Endodermal cell (in vitro differentiated cells): ENCODE results near the gene HYAL2. TPM values are rescaled to one million over a fixed set of nuclear protein-coding genes. Genes with fewer than 3 reads are reported as not detected.

Experiments used
- DNase-seq: peaks from one replicate; pipeline ENCODE4 v3.0.0-alpha.2; 2017
- H3K27ac ChIP-seq: 2 replicates; pipeline ENCODE4 v1.5.1; 2013; ENCODE audit warnings: mild to moderate bottlenecking, low read depth, low read length, moderate library complexity
- H3K27me3 ChIP-seq: 2 replicates; pipeline ENCODE4 v1.6.1; 2013; ENCODE audit warnings: mild to moderate bottlenecking, low read length, moderate library complexity; ENCODE audit not compliant: insufficient read depth, control insufficient read depth, poor library complexity, severe bottlenecking
- H3K36me3 ChIP-seq: 2 replicates; pipeline ENCODE4 v1.7.0; 2013; ENCODE audit warnings: mild to moderate bottlenecking, low read length, moderate library complexity; ENCODE audit not compliant: control insufficient read depth, insufficient read depth
- H3K4me1 ChIP-seq: one replicate; pipeline ENCODE4 v1.7.0; 2013; ENCODE audit warnings: low read length; ENCODE audit not compliant: control insufficient read depth, insufficient read depth
- H3K4me3 ChIP-seq: 2 replicates; pipeline ENCODE4 v1.5.1; 2013; ENCODE audit warnings: mild to moderate bottlenecking, low read length, moderate library complexity
- H3K9ac ChIP-seq: 2 replicates; pipeline ENCODE4 v1.6.1; 2013; ENCODE audit warnings: mild to moderate bottlenecking, low read length, moderate library complexity; ENCODE audit not compliant: poor library complexity, severe bottlenecking; ENCODE audit errors: extremely low read depth
- H3K9me3 ChIP-seq: 2 replicates; pipeline ENCODE4 v1.6.1; 2013; ENCODE audit warnings: mild to moderate bottlenecking, low read length, moderate library complexity; ENCODE audit not compliant: control insufficient read depth
- H3K27ac Mint-ChIP-seq: 2 replicates; pipeline ENCODE4 v1.8.0; 2020; ENCODE audit warnings: mixed read lengths
- H3K27me3 Mint-ChIP-seq: 2 replicates; pipeline ENCODE4 v1.8.0; 2021; ENCODE audit warnings: mild to moderate bottlenecking, mixed read lengths; ENCODE audit not compliant: insufficient read depth
- H3K36me3 Mint-ChIP-seq: 2 replicates; pipeline ENCODE4 v1.8.0; 2020; ENCODE audit warnings: low read depth, mixed read lengths
- H3K4me1 Mint-ChIP-seq: 2 replicates; pipeline ENCODE4 v1.8.0; 2020; ENCODE audit warnings: mixed read lengths
- H3K4me3 Mint-ChIP-seq: 2 replicates; pipeline ENCODE4 v1.8.0; 2020; ENCODE audit warnings: mild to moderate bottlenecking, moderate library complexity, mixed read lengths
- H3K9me3 Mint-ChIP-seq: 2 replicates; pipeline ENCODE4 v1.8.0; 2020; ENCODE audit warnings: mild to moderate bottlenecking, mixed read lengths
- WGBS, 2 experiments: methylation state at CpG; one replicate each; pipeline versions ENCODE4 v1.1.5 to v1.1.7; 2013; ENCODE audit warnings: missing lambda C conversion rate in 2 of 2, mixed read lengths in 1 of 2; ENCODE audit not compliant: insufficient coverage in 1 of 2, insufficient read length in 1 of 2; 5-methylcytosine and 5-hydroxymethylcytosine counted together
- total RNA-seq, 2 donors: library from RNA; stranded (reverse); fragmentation: NEBNext Ultra II Directional in 1 of 2; extraction: Animal tissue kit (Norgen Biotek cat#: 25700) in 1 of 2; gene quantifications; 2 replicates in 1 of 2; 3 replicates in 1 of 2; pipeline ENCODE4 v1.2.1, GENCODE V29; 2021
- TF ChIP-seq, protein P1 (sequence below): fragments of 200-600 bp; sonication (generic); conservative IDR thresholded peaks from 2 replicates; pipeline ENCODE4 v1.5.0; 2021; ENCODE audit warnings: antibody characterized with exemption, mild to moderate bottlenecking

The HYAL2 gene
- total RNA-seq, 2 donors from 2014 or later, result 55.3 to 61.1 TPM

- Mint-ChIP-seq H3K36me3 (no peaks in the 10 kb centered on the region), H3K4me1 (peaks cover 10% of the 10 kb centered on the region), H3K4me3 (no peak within 1 kb of the TSS), H3K27me3 (peaks cover 60% of the 10 kb centered on the region), H3K27ac (no peak within 1 kb of the TSS), H3K9me3 (peaks cover 7% of the 10 kb centered on the region)
- peaks cover 29% of the 10 kb centered on the region for H3K27me3 ChIP-seq
- H3K9me3 ChIP-seq, result no peaks in the 10 kb centered on the region
- DNase-seq, result no peak
- 76 to 88% methylated on average over 2 of the region's 2 CpGs for WGBS, 2 experiments
- peak within 1 kb of the TSS; percentile 32 for H3K27ac ChIP-seq
- no peak within 1 kb of the TSS for H3K9ac ChIP-seq
- no peak within 1 kb of the TSS for H3K4me3 ChIP-seq
- H3K36me3 ChIP-seq, result no peaks in the 10 kb centered on the region
- H3K4me1 ChIP-seq, result no peaks in the 10 kb centered on the region
- TF ChIP-seq, protein P1, sequence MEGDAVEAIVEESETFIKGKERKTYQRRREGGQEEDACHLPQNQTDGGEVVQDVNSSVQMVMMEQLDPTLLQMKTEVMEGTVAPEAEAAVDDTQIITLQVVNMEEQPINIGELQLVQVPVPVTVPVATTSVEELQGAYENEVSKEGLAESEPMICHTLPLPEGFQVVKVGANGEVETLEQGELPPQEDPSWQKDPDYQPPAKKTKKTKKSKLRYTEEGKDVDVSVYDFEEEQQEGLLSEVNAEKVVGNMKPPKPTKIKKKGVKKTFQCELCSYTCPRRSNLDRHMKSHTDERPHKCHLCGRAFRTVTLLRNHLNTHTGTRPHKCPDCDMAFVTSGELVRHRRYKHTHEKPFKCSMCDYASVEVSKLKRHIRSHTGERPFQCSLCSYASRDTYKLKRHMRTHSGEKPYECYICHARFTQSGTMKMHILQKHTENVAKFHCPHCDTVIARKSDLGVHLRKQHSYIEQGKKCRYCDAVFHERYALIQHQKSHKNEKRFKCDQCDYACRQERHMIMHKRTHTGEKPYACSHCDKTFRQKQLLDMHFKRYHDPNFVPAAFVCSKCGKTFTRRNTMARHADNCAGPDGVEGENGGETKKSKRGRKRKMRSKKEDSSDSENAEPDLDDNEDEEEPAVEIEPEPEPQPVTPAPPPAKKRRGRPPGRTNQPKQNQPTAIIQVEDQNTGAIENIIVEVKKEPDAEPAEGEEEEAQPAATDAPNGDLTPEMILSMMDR, result no peak
These were observed 43.7 kb downstream of the HYAL2 start, which contains the start of gene LSMEM2 for GRCh38 chr3:50278880-50279224. Gene LSMEM2 (plus strand): TSS chr3:50279087. CDS start chr3:50279114, 27 bp downstream.

DNA sequence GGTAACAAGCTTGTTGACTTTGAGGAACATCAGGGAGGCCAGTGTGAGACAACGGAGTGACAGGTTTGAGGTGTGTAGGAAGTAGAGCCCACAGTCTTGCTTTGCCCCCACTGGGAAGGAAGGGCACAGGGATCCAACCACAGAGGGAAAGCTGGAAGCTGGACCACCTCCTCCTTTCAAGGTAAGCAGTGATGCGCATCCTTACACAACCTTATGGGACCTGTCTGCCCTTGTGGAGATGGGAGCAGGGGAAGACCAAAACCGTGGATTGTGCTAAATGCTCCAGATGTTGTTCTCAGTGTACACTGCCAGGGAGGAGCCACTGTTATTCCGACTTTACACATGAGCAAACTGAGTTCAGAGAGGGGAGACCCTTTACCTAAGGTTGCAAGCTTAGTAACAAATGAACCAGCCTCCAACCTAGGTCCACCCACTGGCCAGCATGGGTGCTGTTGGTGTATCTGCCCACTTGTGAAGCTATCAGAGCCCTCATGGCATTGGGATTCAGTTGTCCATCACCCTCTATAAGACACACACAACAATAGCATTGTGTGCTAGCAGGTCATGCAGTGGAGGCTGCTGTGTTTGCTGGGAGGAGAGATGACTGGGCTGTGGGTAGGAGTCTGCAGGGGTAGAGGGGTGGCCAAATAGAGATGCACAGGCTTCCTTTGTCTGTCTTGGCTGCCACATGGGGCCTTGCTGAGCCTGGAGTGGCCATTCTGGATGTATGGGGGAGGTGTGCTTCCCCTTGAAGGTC is 44.2 kb downstream of the HYAL2 start:
- peaks cover 35% of the 10 kb centered on the region for H3K27me3 ChIP-seq
- peak overlapping the region; percentile 32 for H3K27ac ChIP-seq
- no peaks in the 10 kb centered on the region for H3K4me1 ChIP-seq
- WGBS, 2 experiments, result 86 to 89% methylated on average over 4 of the region's 4 CpGs
- H3K9ac ChIP-seq, result no peak overlapping the region
- TF ChIP-seq, protein P1, result no peak
- Mint-ChIP-seq H3K9me3 (peaks cover 7% of the 10 kb centered on the region), H3K4me1 (peaks cover 10% of the 10 kb centered on the region), H3K27ac (no peak overlapping the region), H3K4me3 (no peak overlapping the region), H3K36me3 (no peaks in the 10 kb centered on the region), H3K27me3 (peaks cover 64% of the 10 kb centered on the region)
- no peaks in the 10 kb centered on the region for H3K9me3 ChIP-seq
- H3K36me3 ChIP-seq, result no peaks in the 10 kb centered on the region
- H3K4me3 ChIP-seq, result no peak overlapping the region
- DNase-seq, result no peak

DNA sequence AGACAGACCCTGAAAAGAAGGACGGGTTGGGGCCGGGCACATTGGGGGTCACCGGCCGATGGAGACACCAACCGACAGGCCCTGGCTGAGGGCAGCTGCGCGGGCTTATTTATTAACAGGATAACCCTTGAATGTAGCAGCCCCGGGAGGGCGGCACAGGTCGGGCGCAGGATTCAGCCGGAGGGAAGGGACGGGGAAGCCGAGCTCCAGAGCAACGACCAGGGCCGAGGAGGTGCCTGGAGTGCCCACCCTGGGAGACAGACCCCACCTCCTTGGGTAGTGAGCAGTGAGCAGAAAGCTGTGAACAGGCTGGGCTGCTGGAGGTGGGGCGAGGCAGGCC is 45.8 kb downstream of the HYAL2 start:
- H3K4me1 Mint-ChIP-seq, result peaks cover 13% of the 10 kb centered on the region
- TF ChIP-seq, protein P1, result no peak
- Histone ChIP-seq H3K27me3 (peaks cover 39% of the 10 kb centered on the region), H3K9ac (no peak overlapping the region), H3K4me3 (no peak overlapping the region), H3K27ac (no peak overlapping the region), H3K4me1 (no peaks in the 10 kb centered on the region), H3K36me3 (no peaks in the 10 kb centered on the region), H3K9me3 (no peaks in the 10 kb centered on the region)
- WGBS, 2 experiments, result 93 to 96% methylated on average over 16 to 17 of the region's 17 CpGs
- peaks cover 71% of the 10 kb centered on the region for H3K27me3 Mint-ChIP-seq
- H3K36me3 Mint-ChIP-seq, result no peaks in the 10 kb centered on the region
- no peak overlapping the region for H3K27ac Mint-ChIP-seq
- H3K4me3 Mint-ChIP-seq, result no peak overlapping the region
- peaks cover 7% of the 10 kb centered on the region for H3K9me3 Mint-ChIP-seq
- no peak for DNase-seq
